IMR-90 (cell line): ENCODE measurements around the gene STPG4.

Experiments used
- ELK1 ChIP-seq: fragments of 150-350 bp; IDR thresholded peaks from 2 replicates; pipeline ENCODE4 v1.6.1; 2016; ENCODE audit warnings: low read depth, mild to moderate bottlenecking, low read length, moderate library complexity, borderline replicate concordance
- RFX5 ChIP-seq: IDR thresholded peaks from 2 replicates; pipeline ENCODE4 v1.8.0; 2012; ENCODE audit warnings: low read depth, mild to moderate bottlenecking, low read length, moderate library complexity

- TF ChIP-seq RFX5 (no peak), ELK1 (no peak)
Observed at GRCh38 chr2:47155091-47155876, at the start of gene STPG4.
